ENCODE measurements around the gene EIF4A2. TPM values are rescaled to one million over a fixed set of nuclear protein-coding genes. Genes with fewer than 3 reads are reported as not detected.
A peak's percentile ranks its signal among the peaks of the same experiment; 100 is the strongest.

Gene EIF4A2
- total and polyA plus RNA-seq, 9 of the 15 experiments (the other 6 are each of a cell fraction or from before 2014, with no cell fraction given), result 307 to 754 (median 435) TPM

GRCh38 chr3:186790261-186790981 lies 7.0 kb downstream of the EIF4A2 start (continued):
- TF ChIP-seq, protein P1, sequence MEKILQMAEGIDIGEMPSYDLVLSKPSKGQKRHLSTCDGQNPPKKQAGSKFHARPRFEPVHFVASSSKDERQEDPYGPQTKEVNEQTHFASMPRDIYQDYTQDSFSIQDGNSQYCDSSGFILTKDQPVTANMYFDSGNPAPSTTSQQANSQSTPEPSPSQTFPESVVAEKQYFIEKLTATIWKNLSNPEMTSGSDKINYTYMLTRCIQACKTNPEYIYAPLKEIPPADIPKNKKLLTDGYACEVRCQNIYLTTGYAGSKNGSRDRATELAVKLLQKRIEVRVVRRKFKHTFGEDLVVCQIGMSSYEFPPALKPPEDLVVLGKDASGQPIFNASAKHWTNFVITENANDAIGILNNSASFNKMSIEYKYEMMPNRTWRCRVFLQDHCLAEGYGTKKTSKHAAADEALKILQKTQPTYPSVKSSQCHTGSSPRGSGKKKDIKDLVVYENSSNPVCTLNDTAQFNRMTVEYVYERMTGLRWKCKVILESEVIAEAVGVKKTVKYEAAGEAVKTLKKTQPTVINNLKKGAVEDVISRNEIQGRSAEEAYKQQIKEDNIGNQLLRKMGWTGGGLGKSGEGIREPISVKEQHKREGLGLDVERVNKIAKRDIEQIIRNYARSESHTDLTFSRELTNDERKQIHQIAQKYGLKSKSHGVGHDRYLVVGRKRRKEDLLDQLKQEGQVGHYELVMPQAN (IDR thresholded peaks at IDR 0.05; ENCODE audit: borderline replicate concordance), result no peak
- TF ChIP-seq HDAC1 (IDR thresholded peaks at IDR 0.05) (no peak), MYNN (IDR thresholded peaks at IDR 0.05) (peak; percentile 48), MYNN (CRISPR knock-in tag; IDR thresholded peaks at IDR 0.05) (no peak), ZZZ3 (IDR thresholded peaks at IDR 0.05) (no peak), TCF15 (CRISPR knock-in tag; IDR thresholded peaks at IDR 0.05) (no peak), ZNF561 (CRISPR knock-in tag; conservative IDR thresholded peaks at IDR 0.05) (no peak), CHD2 (IDR thresholded peaks at IDR 0.05; ENCODE audit: low read depth, low read length) (0 out of 2 replicates have a peak, but pooled peaks have one; percentile 34), XRCC3 (IDR thresholded peaks at IDR 0.05) (no peak), ZNF717 (CRISPR knock-in tag; IDR thresholded peaks at IDR 0.05) (peak; percentile 51; the same call in 1 of the 2 replicates), TBP (optimal IDR thresholded peaks at IDR 0.05; ENCODE audit: low read depth, low read length) (no peak), PHTF2 (CRISPR knock-in tag; IDR thresholded peaks at IDR 0.05) (peak; percentile 1; the same call in 1 of the 2 replicates), ZNF76 (CRISPR knock-in tag; IDR thresholded peaks at IDR 0.05; ENCODE audit: borderline replicate concordance) (no peak), POLR2AphosphoS5 (IDR thresholded peaks at IDR 0.05; ENCODE audit: control insufficient read depth, insufficient read depth, low read depth, low read length) (peak; percentile 82), EWSR1 (IDR thresholded peaks at IDR 0.05; ENCODE audit: borderline replicate concordance, low read depth, partially characterized antibody) (peak; percentile 82)

Measured in K562 (cell line).